HG03442 (cell line): ENCODE results near the gene TMEM233.
A peak's percentile ranks its signal among the peaks of the same experiment; 100 is the strongest.

Experiments
- ATAC-seq: cut with Tn5 transposase; IDR thresholded peaks from one replicate; pipeline ENCODE4 v1.9.1; 2021; ENCODE audit warnings: mild to moderate bottlenecking, moderate library complexity; ENCODE audit not compliant: unreplicated experiment

The TMEM233 gene

GRCh38 chr12:119679081-119679480 is 85.5 kb downstream of the TMEM233 start:
- no peak for ATAC-seq

- no peak for ATAC-seq
Observed at GRCh38 chr12:119679490-119679889, 85.9 kb downstream of the TMEM233 start.

GRCh38 chr12:119681111-119681510 is 87.5 kb downstream of the TMEM233 start:
- no peak for ATAC-seq

GRCh38 chr12:119681728-119682638 is 88.4 kb downstream of the TMEM233 start:
- ATAC-seq: peak; percentile 67

- no peak for ATAC-seq
Observed at GRCh38 chr12:119682639-119683252, 89.2 kb downstream of the TMEM233 start.

GRCh38 chr12:119683413-119683812 is 89.8 kb downstream of the TMEM233 start:
- ATAC-seq: no peak

GRCh38 chr12:119683816-119684215 is 90.2 kb downstream of the TMEM233 start:
- no peak for ATAC-seq

- no peak for ATAC-seq
Observed at GRCh38 chr12:119684711-119685369, 91.3 kb downstream of the TMEM233 start.

- no peak for ATAC-seq
Observed at GRCh38 chr12:119685375-119685774, 91.8 kb downstream of the TMEM233 start.

GRCh38 chr12:119686355-119686754 is 92.8 kb downstream of the TMEM233 start:
- no peak for ATAC-seq

GRCh38 chr12:119686776-119687175 is 93.2 kb downstream of the TMEM233 start:
- no peak for ATAC-seq

GRCh38 chr12:119687406-119687805 is 93.8 kb downstream of the TMEM233 start:
- ATAC-seq: no peak

- no peak for ATAC-seq
Observed at GRCh38 chr12:119687879-119688278, 94.3 kb downstream of the TMEM233 start.

GRCh38 chr12:119689935-119690500 is 96.4 kb downstream of the TMEM233 start:
- ATAC-seq: no peak

GRCh38 chr12:119691202-119691810 is 97.7 kb downstream of the TMEM233 start:
- ATAC-seq: no peak

- ATAC-seq: no peak
Observed at GRCh38 chr12:119692410-119692809, 98.8 kb downstream of the TMEM233 start.
